GM21367 (cell line): ENCODE results near the gene MBNL3.
"Not testable (repeated sequence)": the region's sequence is repeated elsewhere in the genome, so short reads cannot be mapped to it uniquely, and the experiment has no call there.

Experiments
- ATAC-seq: cut with Tn5 transposase; IDR thresholded peaks from one replicate; pipeline ENCODE4 v1.9.1; 2021; ENCODE audit not compliant: unreplicated experiment

Gene MBNL3

DNA sequence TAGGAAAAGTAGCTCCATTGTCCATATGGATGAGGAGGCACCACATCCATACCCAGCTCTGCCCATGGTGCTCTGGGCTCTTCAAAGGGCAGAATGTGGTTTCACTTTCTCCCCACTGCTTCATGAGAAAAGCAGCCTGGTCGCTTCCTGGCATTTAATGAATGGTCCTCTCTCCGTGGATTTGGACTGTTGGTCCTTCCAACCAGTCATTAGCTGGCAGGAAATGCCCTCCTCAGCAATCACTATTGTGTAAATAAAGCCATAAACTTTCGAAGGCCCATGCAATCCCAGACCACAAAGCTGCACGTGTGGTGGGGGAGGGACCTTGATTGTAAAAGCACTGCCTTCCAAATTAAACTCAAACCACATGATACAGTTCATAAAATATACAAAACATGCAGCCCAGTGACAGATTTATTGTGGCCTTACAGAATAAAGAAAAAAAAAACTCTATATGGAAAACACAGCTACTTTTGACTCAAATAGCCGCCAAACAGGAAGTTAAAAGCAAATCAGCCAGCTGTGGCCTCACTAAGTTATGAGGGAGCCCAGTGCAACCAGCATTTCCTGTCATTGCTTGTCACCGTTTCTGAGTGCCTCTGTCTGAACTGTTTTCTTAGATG lies 8.1 kb downstream of the MBNL3 start:
- ATAC-seq: peak; percentile 86

DNA sequence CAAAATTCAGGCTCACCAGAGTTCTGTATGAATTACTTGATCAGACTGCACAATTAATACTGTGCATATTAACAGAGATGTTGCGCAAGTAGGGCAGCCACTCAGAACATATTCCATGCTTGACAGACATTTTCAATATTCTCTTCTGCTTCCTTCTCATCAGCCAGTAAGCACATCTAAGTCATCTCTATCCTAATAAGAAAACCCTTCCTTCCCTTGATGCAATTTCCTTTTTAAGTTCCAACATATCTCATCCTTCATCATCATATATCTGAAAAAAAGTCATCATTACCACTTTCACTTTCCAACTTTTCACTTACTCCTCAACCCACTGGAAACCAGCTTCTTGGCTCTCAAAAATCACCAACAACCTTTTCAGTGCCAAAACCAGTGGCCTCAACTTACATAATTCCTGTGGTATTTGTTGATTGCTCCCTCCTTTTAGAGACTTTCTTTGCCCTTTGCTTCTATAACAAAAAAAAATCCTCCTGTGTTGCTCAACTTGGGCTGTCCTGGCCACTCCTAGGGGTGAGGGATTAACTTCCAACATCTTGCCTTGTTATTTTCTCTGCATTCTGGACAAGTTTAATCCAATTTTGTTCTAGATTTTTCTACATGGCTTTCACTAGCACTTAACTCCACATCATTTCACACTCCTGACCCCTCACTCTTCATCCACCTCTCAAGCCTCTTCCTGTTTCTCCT lies 14.1 kb downstream of the MBNL3 start:
- no peak for ATAC-seq

DNA sequence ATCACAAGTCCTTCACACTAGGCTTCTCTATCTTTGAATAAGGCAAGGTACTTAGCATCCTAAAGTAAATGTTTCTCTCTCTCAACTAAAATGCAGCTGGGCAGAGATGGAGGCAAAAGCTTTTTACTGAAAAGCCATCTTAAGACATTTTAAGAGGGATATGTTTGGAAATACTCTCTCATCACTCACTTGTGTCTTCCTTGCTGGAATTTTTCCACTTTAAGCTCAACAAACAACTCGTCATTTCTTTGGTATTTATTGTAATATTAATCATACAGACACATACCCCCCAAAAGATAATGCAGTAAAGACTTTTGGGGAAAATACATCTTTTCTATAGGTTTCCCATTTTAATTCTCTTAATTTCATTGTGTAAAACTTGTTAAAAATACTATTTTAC lies 16.4 kb downstream of the MBNL3 start:
- no peak for ATAC-seq

DNA sequence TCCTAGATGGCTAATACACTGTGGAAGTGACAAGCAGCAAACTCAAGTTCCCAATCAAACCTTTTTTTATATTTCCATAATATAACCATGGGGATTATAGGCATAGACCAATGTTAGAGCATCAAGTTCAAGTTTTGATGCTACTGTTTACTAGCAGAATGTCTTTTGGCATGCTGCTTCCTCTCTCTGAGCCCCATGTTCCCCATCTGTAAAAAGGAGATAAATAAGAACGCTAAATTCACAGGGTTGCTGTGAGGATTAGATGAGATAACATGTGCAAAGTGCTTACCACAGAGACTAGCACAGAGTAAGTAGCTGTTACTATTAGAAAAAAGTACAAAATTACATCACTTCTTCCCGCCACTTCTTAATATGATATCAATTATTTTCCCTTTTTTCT lies 18.0 kb downstream of the MBNL3 start:
- ATAC-seq: no peak

DNA sequence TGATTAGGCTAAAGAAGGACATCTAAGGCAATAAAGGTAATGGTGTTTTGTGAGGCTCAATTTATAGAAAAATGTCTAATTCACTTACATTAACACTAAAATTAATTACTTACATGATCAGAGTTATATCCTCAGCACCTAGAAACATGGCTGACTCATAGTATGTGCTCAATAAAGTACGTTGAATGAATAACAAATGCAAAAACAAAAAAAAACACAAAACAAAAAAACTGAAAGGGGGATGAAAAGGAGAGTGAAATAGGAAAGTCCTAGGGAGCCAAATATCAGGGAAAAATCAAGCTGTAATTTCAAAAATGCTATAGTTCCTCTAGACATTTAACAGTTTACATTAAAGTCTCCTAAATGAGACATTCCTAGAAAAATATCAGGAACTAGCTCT lies 18.7 kb downstream of the MBNL3 start:
- no peak for ATAC-seq

DNA sequence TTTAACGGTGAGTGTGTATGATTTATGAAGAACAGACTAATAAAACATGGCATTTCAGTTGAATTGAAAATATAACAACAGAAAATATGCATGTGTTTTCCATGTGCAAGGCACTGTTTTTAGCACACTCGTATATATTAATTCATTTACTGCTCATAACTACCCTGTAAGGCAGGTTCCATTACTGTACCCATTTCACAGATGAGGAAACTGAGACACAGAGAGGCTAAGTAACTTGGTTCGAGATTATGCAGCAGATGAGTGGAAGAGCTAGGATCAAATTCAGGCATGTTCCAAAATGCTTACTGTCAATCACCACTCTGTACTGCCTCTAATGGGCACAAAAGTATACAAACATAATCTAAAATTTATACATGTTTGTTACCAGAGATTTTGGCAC lies 20.4 kb downstream of the MBNL3 start:
- ATAC-seq: no peak

DNA sequence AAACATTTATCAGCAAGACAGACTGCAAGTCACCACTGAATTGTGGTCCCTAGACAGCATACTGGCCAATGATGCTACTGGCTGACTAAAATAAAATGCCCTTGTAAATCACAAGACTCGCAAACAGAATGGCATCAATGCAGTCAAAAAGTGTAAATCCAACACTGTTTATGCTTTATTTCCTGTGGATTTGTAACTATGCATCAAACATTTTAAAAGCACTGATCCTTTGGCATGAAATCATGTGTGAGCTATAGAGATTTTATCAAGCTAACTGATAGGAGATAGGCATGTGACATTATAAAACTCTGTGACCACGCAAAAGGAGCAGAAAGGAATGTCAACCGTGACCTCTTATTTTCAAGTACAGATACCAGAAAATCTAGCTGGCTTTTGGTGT lies 20.8 kb downstream of the MBNL3 start:
- no peak for ATAC-seq

DNA sequence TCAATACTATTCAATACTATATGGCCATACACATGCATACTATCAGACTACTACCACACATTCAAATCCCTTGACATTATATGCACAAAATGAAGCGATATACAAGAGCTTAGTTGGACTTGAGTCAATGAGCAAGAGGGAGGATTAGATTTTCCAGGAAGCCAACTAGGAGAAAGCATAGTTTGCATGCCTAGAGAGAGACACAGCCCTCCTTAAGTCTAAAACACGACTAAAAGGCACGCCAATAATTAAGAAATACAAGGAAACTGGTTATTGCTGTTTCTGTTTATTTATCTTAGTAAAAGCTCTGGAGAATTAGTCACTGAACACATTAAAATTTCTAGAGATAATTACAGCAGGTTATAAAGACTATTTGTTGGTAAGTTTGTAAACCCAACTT lies 21.8 kb downstream of the MBNL3 start:
- ATAC-seq: no peak

DNA sequence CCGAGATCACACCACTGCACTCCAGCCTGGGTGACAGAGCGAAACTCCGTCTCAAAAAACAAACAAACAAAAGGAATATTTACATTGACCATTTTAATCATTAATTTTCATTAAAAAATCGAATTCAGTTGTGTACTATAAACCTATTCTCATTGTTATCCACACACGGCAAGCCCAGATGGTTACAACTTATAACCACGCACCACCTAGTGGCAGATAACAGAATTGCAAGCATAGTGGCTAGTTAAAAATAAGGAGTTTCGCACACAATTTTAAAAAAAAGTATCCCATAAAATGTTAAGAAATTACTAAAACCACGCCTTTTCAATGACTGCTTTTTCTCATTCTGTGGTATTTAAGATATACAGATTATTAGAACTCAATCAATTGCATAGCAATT lies 25.4 kb downstream of the MBNL3 start:
- ATAC-seq: no peak

DNA sequence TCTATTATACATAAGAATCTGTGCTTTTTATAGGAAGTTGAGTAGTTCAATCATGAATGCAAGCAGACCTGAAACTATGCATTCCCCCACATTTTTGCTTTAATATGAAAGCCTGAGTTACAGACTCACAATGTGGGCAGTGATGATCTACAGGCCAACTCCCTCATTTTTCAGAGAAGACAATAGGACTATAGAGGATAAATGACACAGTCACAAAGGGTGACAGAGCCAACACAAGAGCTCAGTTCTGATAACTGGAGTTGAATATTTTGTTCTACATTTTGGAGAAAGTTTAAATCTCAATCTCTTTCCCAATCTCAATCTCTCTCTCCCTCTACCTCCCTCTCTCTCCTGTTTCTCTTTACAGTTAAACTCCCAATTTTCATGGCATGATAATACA lies 27.0 kb downstream of the MBNL3 start:
- no peak for ATAC-seq

DNA sequence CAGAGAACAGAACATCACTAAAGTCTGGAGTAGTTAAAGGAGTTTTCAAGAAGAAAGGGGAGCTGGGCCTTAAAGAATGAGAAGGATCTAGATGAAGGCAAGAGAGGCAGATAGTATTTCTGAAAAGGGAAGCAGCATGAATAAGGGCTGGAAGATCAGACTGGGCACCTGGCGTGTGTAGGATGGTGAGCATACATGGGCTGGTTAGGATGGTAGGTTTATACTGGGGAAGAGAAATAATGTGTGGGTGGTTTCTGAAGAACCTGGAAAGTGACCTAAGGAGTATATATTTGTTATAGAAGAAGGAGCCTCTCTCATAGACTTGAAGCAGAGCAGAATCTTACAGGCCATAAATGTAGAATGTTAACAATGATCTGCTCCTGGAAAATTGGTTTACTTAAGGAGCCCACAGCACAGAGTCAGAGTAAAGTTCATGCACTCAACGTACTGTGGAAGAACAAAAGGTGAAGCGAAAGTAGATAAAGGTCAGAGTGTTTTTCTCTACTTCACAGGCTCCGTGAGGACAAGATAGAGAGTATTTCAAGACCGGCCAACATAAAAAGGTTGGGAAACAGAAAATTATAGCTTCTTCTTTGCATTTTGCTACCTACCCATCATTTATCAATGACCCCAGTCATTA lies 35.8 kb downstream of the MBNL3 start:
- no peak for ATAC-seq

DNA sequence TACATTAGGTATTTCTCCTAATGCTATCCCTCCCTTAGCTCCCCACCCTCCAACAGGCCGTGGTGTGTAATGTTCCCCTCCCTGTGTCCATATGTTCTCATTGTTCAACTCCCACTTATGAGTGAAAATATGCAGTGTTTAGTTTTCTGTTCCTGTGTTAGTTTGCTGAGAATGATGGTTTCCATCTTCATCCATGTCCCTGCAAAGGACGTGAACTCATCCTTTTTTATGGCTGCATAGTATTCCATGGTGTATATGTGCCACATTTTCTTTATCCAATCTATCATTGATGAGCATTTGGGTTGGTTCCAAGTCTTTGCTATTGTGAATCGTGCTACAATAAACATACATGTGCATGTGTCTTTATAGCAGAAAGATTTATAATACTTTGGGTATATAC lies 42.9 kb downstream of the MBNL3 start:
- not testable (repeated sequence) for ATAC-seq

DNA sequence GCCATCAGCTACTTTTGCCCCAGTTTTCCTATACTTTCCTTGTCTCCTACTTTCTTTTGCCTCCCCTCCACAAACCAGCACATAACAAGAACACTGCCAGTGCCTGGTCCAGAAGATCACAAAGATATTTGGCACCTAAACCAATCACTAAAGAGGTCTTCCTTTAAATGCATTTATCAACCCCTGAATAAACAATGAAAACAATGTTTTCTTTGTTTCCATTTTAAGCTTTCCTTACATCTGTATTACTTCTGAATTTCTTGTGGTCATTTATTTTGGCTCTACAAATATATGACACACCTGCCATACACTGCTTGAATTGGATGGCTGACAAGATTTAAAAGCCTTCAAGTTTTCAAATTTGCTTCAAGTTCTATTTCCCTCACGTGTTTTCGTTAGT lies 43.9 kb downstream of the MBNL3 start:
- no peak for ATAC-seq

DNA sequence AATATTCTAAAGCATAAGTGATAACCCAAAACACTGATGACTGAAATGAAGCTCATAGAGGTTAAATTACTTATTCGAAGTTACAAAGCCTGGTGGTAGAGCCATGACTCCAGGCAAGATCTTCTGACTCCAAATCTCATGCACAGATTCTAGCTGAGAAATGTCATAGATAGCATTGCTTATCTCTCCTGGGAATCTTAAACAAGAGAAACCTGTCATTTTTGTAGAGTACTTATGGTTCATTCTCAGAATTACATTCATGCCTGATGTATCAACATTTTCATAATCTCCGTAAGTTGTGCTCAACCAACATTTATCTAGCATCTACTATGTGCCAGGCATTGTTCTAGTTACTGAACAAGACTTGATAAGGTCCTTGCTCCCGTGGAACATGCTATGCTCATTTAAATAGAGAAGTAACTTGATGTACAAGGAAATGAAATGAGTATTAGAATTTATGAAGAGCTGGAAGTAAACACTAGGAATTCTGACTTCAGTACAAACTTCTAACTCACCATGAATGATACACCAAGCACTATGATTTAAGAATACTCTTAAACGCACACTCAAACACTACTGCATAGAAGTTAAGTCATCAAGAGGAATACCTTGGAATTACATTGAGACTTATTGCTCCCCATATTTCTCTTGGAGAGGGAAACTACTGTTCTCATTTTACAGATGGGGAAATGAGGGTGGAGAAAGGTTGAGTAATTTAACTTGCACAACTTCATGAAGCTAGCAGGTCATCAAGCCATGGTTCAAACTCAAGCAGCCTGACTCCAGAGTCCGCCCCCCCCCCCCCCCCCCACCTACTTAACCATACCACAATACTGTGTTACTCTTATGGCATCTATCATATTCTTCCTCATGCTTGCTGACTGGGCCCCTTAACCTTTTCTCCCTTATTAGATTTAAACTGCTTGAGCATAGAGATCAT lies 45.4 kb downstream of the MBNL3 start:
- ATAC-seq: no peak

DNA sequence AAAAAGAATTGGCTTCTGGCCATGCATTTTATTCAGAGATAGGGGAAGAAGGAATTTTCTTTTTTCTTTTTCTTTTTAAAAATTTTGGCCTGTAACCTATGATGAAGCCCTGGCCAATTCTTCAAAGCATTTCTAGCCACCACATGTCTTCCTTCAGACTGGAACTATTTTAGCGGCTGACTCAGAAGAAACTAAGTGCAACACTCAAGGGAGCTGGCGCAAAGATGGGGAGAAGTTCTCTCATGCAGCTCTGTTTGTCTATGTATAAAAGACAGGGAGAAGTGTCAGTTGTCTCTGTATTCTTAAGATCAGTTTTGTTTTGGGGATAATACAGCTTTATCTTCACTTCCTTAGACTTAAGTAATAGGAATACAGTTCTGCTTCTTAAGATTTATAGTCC lies 46.1 kb downstream of the MBNL3 start:
- no peak for ATAC-seq

DNA sequence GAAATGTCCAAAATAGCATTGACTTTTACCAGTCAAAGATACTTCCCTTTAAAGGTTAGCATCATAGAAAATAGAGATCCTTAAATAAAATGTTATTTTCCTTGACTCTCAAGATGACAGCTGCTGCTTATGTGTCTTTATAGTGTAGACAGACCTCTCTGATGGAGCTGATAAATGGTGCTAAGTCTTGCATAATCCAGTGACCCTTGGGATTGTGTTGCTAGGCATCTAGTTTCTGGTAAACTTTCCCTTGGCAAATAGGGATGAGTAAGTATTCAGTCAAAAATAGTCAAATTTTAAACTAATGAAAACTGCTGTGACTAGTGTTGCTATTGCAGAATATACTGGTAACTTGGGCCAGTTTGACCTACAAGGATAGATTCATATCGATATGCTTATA lies 53.6 kb downstream of the MBNL3 start:
- ATAC-seq: no peak

DNA sequence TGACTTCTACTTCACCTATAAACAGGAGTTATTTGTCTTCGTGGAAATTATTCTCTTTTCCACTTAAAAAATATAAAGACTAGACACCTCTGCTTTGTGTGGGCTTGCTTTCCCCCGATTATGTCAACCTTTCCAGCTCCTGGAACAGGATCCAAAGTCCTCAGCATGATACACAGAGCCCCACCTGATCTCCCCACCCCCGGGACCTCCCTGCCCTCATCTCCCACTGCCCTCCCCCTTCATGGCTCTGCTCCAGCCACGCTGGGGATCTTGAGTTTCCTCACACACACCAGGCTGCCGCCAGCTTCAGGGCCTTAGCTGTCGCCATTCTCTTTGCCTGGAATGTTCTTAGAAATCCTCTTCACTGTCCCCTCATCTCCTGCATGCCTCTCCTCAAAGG lies 55.3 kb downstream of the MBNL3 start:
- ATAC-seq: no peak

DNA sequence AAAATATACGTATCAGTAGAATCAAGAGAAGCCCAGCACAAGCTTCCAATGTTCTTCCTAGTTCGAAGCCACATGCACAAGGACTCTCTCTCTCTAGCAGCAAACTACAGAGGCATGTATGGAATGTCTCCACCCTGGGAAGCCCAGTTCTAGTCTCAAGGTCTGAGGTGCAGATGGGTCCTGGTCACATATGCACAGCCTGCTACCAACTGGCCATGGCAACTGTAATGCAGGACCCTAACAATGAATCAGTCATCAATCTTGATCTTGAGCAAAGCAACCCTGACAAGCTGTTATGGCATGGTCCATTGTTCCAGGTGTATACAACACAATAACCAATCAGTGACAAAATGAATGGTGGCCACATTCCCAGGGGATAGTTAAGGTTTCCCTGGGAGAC lies 55.8 kb downstream of the MBNL3 start:
- ATAC-seq: no peak

DNA sequence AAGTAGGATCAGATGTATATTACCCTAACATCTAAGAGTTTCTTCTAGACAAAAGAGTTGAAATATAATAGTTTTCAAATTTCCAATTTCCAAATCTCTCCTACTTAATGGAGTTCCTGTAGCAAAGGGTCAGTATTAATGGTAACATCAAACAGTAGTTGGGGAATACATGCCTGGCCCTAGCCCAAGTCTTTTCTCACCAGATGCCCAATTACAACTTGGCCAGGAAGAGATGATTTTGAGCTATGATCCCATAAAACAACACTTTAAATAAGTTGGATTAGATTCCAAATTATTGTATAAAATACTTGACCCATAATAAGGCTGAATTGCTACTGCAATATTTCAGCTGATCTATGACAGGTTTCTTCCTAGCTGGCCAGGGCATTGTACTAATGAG lies 59.9 kb downstream of the MBNL3 start:
- ATAC-seq: no peak

DNA sequence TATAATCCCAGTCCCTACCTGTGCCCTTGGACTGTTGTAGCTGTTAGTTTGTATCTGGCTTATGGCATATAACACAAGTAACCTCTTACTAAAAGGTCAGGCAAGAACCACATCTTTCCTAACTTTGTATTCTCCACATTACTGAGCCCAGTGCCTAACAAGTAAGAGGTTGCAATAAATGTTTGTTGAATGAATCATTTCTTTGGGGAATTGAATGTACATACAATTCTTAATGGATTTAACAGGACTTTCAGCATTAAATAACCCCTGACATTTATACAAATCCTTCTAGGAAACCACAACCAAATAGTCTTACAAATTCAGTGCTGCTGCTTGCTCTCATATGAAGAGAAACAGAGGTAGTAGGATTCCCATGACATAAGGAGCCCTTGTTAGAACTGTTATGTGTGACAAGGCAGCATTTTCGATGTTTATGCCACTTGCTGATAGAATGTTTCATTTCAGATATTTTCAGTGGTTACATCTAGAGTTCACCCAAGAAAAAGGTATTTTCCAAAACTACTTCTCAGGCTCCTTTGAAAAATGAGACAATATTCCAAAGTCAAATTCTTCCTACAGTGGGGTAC lies 62.0 kb downstream of the MBNL3 start:
- ATAC-seq: no peak

DNA sequence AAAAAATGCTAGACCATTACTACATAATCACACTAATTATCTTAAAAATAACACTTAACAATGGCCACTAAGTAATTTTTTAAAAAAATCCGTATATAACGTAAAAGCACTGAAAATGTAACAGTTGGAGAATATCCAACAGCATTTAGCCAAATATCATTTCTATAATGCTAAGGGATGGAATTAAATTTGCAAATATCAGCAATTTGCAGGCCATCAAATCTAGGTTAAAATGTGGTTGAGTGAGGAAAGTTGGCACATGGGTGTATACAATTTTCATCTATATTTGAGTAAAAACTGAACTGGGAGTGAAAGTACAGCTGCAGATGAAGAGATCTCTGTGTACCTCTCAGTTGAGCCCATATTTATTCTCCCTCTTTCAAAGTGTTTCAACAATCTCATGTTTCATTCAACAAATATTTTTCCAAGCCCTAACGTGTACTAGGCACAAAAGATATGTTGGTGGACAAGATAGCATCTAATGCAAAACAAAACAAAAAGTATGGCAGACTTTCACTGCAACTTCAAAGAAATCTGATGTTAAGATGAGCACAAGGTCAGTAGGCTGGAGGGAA lies 63.0 kb downstream of the MBNL3 start:
- peak; percentile 53 for ATAC-seq
